ENCODE measurements around the gene NCAM1. TPM values are rescaled to one million over a fixed set of nuclear protein-coding genes. Genes with fewer than 3 reads are reported as not detected.

Gene NCAM1
- total and polyA plus RNA-seq, 2 experiments from 2014 or later: 0.76 to 1.6 TPM

DNA sequence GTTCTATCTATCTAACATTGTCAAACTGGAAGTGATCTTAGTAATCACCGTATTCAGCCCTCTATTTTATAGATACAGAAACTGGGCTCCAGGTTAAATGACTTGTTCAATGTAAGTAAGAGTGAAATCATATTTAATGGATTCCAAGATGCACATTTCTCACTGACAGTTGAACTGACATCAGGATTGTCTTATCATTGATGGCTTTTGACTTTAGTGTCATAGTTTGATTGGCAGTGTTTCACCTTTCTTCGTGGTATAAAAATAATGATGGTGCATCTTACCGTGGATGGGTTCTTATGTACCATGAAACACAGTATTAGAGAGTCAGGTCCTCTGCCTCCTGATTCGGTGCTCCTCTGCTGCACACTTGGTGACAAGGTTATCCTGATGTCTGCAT lies 123.1 kb downstream of the NCAM1 start (continued):
- TF ChIP-seq, protein P1, sequence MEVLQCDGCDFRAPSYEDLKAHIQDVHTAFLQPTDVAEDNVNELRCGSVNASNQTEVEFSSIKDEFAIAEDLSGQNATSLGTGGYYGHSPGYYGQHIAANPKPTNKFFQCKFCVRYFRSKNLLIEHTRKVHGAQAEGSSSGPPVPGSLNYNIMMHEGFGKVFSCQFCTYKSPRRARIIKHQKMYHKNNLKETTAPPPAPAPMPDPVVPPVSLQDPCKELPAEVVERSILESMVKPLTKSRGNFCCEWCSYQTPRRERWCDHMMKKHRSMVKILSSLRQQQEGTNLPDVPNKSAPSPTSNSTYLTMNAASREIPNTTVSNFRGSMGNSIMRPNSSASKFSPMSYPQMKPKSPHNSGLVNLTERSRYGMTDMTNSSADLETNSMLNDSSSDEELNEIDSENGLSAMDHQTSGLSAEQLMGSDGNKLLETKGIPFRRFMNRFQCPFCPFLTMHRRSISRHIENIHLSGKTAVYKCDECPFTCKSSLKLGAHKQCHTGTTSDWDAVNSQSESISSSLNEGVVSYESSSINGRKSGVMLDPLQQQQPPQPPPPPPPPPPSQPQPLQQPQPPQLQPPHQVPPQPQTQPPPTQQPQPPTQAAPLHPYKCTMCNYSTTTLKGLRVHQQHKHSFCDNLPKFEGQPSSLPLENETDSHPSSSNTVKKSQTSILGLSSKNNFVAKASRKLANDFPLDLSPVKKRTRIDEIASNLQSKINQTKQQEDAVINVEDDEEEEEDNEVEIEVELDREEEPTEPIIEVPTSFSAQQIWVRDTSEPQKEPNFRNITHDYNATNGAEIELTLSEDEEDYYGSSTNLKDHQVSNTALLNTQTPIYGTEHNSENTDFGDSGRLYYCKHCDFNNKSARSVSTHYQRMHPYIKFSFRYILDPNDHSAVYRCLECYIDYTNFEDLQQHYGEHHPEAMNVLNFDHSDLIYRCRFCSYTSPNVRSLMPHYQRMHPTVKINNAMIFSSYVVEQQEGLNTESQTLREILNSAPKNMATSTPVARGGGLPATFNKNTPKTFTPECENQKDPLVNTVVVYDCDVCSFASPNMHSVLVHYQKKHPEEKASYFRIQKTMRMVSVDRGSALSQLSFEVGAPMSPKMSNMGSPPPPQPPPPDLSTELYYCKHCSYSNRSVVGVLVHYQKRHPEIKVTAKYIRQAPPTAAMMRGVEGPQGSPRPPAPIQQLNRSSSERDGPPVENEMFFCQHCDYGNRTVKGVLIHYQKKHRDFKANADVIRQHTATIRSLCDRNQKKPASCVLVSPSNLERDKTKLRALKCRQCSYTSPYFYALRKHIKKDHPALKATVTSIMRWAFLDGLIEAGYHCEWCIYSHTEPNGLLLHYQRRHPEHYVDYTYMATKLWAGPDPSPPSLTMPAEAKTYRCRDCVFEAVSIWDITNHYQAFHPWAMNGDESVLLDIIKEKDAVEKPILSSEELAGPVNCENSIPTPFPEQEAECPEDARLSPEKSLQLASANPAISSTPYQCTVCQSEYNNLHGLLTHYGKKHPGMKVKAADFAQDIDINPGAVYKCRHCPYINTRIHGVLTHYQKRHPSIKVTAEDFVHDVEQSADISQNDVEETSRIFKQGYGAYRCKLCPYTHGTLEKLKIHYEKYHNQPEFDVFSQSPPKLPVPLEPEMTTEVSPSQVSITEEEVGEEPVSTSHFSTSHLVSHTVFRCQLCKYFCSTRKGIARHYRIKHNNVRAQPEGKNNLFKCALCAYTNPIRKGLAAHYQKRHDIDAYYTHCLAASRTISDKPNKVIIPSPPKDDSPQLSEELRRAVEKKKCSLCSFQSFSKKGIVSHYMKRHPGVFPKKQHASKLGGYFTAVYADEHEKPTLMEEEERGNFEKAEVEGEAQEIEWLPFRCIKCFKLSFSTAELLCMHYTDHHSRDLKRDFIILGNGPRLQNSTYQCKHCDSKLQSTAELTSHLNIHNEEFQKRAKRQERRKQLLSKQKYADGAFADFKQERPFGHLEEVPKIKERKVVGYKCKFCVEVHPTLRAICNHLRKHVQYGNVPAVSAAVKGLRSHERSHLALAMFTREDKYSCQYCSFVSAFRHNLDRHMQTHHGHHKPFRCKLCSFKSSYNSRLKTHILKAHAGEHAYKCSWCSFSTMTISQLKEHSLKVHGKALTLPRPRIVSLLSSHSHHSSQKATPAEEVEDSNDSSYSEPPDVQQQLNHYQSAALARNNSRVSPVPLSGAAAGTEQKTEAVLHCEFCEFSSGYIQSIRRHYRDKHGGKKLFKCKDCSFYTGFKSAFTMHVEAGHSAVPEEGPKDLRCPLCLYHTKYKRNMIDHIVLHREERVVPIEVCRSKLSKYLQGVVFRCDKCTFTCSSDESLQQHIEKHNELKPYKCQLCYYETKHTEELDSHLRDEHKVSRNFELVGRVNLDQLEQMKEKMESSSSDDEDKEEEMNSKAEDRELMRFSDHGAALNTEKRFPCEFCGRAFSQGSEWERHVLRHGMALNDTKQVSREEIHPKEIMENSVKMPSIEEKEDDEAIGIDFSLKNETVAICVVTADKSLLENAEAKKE (CRISPR knock-in tag; IDR thresholded peaks at IDR 0.05): no peak
- no peak for TF ChIP-seq ZNF331 (CRISPR knock-in tag; IDR thresholded peaks at IDR 0.05; ENCODE audit: low read depth)
- no peak for TF ChIP-seq ZNF114 (CRISPR knock-in tag; IDR thresholded peaks at IDR 0.05)
- TF ChIP-seq NANOG (IDR thresholded peaks at IDR 0.05; ENCODE audit: borderline replicate concordance): no peak
- TF ChIP-seq CREB1 (CRISPR knock-in tag; IDR thresholded peaks at IDR 0.05; ENCODE audit: low read depth): no peak
- TF ChIP-seq, protein P2, sequence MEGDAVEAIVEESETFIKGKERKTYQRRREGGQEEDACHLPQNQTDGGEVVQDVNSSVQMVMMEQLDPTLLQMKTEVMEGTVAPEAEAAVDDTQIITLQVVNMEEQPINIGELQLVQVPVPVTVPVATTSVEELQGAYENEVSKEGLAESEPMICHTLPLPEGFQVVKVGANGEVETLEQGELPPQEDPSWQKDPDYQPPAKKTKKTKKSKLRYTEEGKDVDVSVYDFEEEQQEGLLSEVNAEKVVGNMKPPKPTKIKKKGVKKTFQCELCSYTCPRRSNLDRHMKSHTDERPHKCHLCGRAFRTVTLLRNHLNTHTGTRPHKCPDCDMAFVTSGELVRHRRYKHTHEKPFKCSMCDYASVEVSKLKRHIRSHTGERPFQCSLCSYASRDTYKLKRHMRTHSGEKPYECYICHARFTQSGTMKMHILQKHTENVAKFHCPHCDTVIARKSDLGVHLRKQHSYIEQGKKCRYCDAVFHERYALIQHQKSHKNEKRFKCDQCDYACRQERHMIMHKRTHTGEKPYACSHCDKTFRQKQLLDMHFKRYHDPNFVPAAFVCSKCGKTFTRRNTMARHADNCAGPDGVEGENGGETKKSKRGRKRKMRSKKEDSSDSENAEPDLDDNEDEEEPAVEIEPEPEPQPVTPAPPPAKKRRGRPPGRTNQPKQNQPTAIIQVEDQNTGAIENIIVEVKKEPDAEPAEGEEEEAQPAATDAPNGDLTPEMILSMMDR (conservative IDR thresholded peaks at IDR 0.05; ENCODE audit: low read depth in 2 of 2): no peak
- TF ChIP-seq, protein P3, sequence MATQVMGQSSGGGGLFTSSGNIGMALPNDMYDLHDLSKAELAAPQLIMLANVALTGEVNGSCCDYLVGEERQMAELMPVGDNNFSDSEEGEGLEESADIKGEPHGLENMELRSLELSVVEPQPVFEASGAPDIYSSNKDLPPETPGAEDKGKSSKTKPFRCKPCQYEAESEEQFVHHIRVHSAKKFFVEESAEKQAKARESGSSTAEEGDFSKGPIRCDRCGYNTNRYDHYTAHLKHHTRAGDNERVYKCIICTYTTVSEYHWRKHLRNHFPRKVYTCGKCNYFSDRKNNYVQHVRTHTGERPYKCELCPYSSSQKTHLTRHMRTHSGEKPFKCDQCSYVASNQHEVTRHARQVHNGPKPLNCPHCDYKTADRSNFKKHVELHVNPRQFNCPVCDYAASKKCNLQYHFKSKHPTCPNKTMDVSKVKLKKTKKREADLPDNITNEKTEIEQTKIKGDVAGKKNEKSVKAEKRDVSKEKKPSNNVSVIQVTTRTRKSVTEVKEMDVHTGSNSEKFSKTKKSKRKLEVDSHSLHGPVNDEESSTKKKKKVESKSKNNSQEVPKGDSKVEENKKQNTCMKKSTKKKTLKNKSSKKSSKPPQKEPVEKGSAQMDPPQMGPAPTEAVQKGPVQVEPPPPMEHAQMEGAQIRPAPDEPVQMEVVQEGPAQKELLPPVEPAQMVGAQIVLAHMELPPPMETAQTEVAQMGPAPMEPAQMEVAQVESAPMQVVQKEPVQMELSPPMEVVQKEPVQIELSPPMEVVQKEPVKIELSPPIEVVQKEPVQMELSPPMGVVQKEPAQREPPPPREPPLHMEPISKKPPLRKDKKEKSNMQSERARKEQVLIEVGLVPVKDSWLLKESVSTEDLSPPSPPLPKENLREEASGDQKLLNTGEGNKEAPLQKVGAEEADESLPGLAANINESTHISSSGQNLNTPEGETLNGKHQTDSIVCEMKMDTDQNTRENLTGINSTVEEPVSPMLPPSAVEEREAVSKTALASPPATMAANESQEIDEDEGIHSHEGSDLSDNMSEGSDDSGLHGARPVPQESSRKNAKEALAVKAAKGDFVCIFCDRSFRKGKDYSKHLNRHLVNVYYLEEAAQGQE (IDR thresholded peaks at IDR 0.05; ENCODE audit: unreplicated experiment): no peak
- TF ChIP-seq EZH2phosphoT487 (IDR thresholded peaks at IDR 0.05; ENCODE audit: unreplicated experiment): no peak
- TF ChIP-seq EZH2 (IDR thresholded peaks at IDR 0.05; ENCODE audit: low read depth, unreplicated experiment): no peak
